AG09309 (cell line): ENCODE measurements around the gene EHD4.

Experiments used
- DNase-seq: peaks from one replicate; pipeline ENCODE4 v3.0.0-alpha.2; 2010; ENCODE audit warnings: low read depth
- H3K4me3 ChIP-seq: 2 replicates; pipeline ENCODE4 v1.5.1; 2011; ENCODE audit warnings: mild to moderate bottlenecking, low read depth, low read length, moderate library complexity; ENCODE audit not compliant: control insufficient read depth
- CTCF ChIP-seq: IDR thresholded peaks from 2 replicates; pipeline ENCODE4 v1.5.1; 2011; ENCODE audit warnings: mild to moderate bottlenecking, low read depth, low read length, inconsistent platforms; ENCODE audit not compliant: insufficient read depth, control insufficient read depth; ENCODE audit errors: missing control alignments

EHD4 gene

GRCh38 chr15:41885321-41885720 lies 87.0 kb downstream of the EHD4 start:
- TF ChIP-seq CTCF = no peak

GRCh38 chr15:41884458-41884857 lies 87.9 kb downstream of the EHD4 start:
- DNase-seq = no peak
- TF ChIP-seq CTCF = no peak
- no peak overlapping the region for H3K4me3 ChIP-seq

More at GRCh38 chr15:41885321-41885720, 87.0 kb downstream of the EHD4 start:
- DNase-seq = no peak
- no peak overlapping the region for H3K4me3 ChIP-seq

- TF ChIP-seq CTCF = no peak
- DNase-seq = no peak
- H3K4me3 ChIP-seq = no peak overlapping the region
These were observed 88.9 kb downstream of the EHD4 start for GRCh38 chr15:41883484-41883825.

GRCh38 chr15:41882689-41883483 lies 89.5 kb downstream of the EHD4 start:
- H3K4me3 ChIP-seq = no peak overlapping the region
- TF ChIP-seq CTCF = no peak
- DNase-seq = no peak

- no peak overlapping the region for H3K4me3 ChIP-seq
- TF ChIP-seq CTCF = no peak
- DNase-seq = no peak
These were observed 90.3 kb downstream of the EHD4 start for GRCh38 chr15:41881920-41882688.

- no peak for DNase-seq
- TF ChIP-seq CTCF = no peak
- no peak overlapping the region for H3K4me3 ChIP-seq
These were observed 90.8 kb downstream of the EHD4 start for GRCh38 chr15:41881550-41881919.
